NCI-H1092 treated with DMSO at 0.1 percent for 48 hours (cell line): Measurements from ENCODE around the gene SHE.
A peak's percentile ranks its signal among the peaks of the same experiment; 100 is the strongest.

Experiments
- DNase-seq: peaks from one replicate; lab custom pipeline; 2025; lab: John Stamatoyannopoulos, UW

SHE gene

DNA sequence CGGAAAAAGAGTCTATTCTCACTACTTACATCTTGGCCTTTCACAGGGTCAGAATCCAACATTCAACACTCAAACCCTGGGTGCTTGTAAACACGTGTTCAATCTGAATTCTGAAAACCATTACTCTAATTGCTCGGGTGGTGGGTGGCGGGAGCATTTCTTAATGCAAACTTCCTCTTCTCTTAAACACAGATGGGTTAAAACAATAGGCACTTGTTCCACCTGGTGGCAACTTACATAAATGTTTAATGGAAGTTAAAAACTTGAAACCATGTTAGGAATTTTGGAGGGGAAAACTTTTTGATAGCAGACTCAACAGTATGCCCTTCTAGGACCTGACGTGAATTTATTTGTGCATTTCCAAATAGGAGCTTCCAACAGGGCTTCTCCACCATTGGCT, 23.6 kb downstream of the SHE start:
- no peak for DNase-seq

DNA sequence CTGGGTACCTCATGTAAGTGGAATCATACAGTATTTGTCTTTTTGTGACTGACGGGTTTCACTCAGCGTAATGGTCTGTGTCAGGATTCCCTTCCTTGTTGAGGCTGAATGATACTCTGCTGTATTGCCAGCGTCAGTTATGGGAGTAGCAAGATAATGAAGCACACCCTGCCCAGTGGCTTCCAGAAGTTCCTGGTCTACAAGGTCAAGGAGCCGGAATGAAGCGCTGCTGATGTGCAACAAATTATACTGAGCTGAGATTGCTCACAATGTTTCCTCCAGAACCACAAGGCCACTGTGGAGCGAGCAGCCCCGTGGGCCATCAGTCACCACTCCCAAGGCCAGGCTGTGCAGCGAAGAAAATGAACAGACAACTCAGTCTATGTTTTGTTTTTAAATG, 24.2 kb downstream of the SHE start:
- no peak for DNase-seq

DNA sequence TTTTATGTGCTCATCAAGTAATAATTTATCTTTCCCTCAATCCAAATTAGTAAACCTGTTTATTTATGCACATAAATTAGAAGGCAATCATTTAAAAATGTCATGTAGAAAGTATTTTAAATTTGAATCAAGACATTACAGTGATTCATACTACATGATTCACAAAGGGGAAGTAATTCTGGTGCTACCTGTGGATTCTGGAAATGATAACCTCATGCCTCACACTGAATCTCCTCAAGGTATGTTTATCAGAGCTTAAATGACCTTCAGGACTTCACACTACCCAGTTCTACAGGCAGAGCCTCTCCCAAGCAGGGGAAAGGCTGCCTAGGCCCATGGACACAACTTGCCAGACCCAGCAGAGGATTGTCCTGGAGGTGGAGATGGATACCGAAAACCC, 25.4 kb downstream of the SHE start:
- no peak for DNase-seq

DNA sequence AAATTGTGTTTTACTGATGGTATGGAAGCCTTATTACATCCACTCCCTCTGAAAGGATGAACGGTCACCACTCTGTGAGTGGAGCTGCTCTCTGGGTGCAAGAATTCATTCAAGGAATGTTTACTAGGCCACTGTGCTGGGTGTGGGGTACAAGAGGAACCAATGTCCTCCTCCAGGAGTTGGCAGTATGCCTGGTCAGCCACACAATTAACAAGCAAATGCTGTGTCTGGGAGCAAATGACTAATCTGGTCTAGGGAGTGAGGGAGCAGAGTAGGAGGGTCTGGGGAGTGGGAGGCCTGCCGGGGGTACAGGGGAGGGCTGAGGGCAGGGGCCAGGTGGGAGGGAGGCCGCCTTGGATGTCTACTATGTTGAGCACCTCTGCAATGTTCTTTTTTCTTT, 27.4 kb downstream of the SHE start:
- DNase-seq = no peak

DNA sequence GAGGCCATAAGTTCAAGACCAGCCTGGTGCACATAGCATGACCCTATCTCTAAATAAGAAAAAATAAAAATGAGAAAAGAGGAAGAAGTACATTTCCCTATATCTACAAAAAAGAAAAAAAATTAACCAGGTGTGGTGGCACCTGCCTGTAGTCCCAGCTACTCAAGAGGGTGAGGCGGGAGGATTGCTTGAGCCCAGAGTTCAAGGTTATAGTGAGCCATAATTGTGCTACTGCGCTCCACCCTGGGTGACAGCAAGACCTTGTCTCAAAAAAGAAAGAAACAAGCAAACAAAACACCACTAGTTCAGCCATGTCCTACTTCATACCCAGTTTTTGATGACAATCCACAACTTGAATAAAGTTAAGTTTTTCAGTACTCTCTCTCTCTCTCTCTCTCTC, 30.9 kb downstream of the SHE start:
- DNase-seq = no peak

DNA sequence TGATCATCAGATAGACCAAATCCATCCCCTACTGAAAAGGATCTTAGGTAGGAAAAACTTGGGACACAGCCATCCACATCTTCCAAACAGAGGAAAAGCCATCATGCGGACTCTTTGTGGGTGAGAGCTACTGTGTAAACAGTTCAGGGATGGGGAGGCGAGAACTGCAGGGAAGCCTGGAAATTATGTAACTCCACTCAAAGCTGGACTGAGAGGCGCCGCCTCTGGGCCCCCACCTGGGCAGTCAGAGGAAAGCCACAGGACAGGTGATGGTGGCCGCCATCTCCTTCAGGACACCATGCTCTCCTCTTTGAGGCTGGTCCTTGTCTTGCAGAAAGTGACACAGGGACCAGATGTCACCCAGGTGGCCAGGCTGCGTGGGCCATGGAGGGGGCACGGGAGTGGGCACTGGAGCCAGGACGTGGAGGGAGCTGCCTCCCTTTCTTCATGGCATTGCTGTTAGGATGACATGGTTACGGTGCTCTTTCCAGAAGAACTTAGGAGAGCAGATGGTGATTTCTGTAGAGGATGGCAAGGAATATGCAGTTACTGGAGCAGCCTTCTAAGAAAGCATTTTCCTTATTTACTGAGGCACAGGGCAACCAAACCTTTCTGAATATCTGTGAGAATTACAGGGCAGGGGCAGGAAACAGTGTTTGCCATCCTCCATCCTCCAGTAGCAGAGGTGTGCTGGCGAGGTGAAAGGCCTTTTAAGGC, 32.2 kb downstream of the SHE start:
- no peak for DNase-seq

DNA sequence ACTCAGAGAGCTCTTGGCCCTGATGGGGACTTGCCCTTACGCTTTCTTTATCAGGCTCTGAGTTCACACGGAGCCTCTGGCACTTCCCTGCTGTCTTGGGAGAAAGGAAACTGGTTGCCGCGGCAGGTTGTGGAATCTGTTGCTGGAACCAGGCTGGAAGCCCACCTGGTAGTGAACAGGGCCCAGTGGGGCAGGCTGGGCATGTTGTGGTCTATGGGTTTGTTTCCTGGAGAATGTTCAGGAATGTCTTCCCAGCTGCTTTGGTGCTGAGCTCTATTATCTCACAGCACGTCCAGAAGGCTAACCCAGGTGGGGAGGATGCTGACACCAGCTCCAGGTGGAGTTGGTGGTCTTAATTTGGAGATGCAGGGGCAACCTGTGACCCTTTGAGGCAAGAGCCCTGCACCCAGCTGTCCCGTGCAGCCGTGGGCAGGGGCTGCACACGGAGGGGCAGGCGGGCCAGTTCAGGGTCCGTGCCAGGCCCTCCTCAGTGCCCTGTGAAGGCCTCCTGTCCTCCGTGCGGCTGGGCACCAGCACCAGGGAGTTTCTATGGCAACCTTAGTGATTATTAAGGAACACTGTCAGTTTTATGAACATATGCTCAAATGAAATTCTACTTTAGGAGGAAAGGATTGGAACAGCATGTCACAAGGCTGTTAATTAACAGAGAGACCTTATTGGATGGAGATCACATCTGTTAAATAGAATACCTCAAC, 33.5 kb downstream of the SHE start:
- DNase-seq = no peak

DNA sequence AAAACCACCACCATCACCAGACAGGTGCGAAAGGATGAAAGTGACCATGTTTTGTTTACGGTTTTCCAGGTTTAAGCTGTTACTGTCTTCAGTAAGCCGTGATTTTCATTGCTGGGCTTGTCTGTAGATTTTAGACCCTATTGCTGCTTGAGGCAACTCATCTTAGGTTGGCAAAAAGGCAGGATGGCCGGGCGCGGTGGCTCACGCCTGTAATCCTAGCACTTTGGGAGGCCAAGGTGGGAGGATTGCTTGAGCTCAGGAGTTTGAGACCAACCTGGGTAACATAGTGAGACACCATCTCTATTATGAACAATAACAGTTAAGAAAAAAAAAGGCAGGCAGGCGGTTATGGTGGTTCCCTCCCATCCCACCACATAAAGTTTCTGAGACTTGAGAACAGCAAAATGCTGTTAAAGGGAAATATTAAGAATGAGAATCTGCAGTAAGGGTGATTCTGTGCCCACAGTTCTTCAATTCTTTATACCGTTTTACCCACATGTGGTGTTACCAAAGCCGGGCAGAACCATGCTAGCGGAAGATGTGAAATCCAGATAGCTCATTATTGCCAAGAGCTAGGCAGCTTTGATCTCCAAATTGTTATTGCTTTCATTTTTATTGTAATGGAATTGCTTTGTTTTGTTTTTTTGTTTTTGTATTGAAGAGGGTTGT, 34.6 kb downstream of the SHE start:
- no peak for DNase-seq

DNA sequence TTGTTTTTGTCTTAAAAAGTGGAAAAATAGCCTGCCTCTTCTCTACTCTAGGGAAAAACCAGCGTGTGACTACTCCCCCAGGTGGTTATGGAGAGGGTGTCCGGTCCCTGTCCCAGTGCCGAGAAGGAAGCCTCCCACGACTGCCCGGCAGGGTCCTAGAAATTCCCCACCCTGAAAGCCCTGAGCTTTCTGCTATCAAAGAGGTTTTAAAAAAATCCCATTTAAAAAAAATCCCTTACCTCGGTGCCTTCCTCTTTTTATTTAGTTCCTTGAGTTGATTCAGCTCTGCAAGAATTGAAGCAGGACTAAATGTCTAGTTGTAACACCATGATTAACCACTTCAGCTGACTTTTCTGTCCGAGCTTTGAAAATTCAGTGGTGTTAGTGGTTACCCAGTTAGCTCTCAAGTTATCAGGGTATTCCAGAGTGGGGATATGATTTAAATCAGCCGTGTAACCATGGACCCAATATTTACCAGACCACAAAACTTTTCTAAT, 35.2 kb downstream of the SHE start:
- DNase-seq = no peak

DNA sequence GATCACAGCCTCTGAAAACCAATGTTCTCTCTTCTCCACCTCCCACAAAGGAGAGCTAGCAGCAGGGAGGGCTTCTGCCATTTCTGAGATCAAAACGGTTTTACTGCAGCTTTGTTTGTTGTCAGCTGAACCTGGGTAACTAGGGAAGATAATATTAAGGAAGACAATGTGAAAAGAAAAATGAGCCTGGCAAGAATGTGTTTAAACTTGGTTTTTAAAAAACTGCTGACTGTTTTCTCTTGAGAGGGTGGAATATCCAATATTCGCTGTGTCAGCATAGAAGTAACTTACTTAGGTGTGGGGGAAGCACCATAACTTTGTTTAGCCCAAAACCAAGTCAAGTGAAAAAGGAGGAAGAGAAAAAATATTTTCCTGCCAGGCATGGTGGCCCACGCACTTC, 36.0 kb downstream of the SHE start:
- no peak for DNase-seq

DNA sequence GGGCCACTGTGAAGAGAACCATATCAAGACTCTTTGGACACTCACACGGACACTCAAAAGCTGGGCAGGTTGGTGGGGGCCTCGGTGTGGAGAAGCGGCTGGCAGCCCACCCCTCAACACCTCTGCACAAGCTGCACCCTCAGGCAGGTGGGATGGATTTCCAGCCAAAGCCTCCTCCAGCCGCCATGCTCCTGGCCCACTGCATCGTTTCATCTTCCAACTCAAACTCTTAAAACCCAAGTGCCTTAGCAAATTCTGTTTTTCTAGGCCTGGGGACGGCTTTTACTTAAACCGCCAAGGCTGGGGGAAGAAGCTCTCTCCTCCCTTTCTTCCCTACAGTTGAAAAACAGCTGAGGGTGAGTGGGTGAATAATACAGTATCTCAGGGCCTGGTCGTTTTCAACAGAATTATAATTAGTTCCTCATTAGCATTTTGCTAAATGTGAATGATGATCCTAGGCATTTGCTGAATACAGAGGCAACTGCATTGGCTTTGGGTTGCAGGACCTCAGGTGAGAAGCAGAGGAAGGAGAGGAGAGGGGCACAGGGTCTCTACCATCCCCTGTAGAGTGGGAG, 36.5 kb downstream of the SHE start:
- no peak for DNase-seq

DNA sequence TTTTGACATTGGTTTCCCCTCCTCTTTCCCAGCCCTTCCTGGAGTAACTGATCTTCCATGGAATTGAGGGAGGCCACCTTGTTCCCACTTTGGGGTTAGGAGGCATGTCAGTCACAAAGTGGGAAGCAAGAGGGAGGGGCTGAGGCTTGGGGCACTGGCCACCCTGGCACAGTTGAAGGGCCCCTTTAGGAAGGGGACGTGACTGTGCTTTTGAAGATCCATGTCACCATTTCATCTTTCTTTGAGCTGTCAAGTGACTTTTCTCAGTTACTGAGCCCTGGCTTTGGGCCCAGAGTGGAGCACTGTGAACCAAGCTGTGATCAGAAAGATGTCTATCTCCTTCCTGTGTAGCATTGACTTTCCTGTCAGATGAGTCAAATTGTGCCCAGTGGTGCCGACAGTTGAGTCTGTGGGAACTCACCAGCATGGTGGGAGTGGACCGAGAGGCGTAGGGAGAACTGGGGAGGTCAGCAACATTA, 38.7 kb downstream of the SHE start:
- DNase-seq = no peak

DNA sequence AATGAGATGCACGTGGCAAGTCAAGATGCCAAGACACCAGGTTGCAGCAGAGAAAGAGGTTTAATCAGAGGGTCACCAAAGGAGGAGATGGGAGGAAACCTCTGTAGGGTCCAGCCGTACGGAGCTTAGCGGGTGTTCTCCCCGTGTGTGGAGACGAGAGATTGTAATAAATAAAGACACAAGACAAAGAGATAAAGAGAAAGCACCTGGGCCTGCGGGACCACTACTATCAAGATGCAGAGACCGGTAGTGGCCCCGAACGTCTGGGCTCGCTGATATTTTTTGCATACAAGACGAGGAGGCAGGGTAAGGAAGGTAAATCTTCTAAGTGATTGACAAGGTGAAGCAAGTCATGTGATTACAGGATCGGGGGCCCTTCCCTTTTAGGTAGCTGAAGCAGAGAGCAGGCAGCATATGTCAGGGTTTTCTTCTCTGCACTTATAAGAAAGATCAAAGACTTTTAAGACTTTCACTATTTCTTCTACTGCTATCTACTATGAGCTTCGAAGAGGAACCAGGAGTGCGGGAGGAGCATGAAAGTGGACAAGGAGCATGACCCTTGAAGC, 41.4 kb downstream of the SHE start:
- DNase-seq = no peak

DNA sequence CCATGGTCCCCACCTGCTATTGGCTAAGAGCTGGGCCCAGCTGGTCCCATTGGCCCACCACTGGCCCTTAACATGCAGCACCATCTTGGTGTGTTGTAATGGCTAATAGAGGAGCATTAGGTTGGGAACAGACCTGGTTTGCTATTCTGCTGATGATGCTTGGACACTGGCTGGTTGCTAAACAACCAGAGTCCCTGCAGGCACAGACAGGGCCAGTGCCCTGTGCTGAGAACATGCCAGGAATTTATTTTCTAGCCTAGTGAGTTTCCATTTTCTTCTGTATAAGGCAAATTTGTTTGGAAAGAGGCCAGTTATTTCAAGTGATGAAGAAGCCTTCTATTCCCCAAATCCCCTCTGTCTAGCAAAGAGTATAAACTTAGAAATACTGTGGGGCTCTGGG, 43.1 kb downstream of the SHE start:
- no peak for DNase-seq

DNA sequence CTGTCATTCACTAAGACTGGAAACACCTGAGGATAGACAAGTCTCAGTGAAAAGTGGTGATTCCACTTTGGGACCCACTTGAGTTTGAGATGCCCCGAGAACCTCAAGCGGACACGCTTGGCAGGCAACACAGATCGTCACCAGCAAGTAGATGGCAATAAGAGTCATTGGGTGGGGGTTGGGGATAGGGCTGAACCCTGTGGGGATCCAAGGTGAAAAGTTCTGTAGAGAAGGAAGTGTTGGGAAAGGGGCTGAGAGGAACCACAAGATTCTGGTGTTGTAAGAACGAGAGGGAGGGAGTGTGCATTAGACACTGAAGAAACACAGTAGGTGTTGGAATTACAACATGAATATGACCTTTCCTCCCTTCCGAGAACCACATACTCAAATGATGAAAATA, 45.6 kb downstream of the SHE start:
- DNase-seq = no peak

DNA sequence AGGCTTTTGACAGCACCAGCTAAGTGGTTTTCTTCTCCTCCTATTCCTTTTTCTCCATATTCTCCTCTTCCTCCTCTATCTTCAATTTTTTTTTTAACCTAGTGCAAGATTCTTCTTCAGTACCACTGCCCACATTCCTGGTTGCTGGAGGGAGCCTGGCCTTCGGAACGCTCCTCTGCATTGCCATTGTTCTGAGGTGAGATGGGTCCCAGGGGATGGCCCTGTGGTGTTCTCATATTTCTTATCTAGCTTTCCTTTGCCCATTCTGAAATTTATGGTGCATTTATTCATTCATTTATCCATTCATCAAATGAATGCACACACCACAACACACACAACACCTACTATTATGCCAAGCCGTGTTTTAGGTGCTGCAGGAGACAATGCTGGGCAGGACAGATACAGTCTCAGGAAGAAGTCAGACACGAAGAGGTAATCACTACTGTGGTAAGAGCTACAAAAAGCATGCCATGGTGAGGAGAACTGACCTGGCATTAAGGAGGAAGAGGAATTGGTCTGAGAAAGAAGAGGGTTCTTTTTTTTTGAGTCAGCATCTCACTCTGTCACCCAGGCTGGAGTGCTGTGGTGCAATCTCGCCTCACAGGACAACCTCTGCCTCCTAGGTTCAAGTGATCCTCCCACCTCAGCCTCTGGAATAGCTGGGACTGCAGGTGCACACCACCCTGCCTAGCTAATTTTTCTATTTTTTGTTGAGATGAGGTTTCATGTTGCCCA, 47.7 kb downstream of the SHE start:
- peak; percentile 13 for DNase-seq

DNA sequence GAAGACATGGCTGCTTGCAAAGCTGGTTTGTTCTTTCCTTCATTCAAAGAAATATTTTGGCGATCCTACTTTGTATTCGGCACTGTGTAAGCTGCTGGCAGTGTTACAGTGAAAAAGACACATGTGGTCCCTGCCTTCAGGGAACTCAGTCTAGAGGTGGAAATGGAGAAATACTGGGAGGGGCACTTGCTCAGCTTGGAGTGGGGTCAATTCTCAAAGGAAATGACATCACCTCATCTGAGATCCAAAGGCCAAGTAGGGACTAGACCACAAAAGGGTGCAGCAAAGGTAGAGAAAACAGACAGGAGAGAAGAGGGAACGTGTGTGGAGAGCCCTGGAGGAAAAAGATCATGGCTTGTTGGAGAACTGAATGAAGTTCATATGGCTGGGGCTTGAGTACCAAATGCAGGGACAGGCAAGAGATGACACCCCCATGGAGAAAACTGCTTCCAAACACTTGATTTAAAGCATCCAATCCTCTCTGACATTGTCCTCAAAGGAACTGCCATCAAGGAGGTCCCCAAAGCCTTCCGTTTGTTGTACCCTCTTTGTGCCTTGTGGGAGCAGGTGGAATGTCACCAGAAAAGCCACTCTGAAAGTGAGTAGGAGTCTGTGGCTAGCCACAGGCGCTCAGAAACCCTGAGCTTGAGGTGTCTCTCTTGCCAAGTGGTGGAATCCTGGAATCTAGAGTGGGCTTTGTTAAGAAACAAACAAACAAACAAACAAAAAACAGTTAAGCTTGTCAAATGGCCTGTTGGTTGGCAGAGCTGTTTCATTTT, 48.4 kb downstream of the SHE start:
- no peak for DNase-seq

DNA sequence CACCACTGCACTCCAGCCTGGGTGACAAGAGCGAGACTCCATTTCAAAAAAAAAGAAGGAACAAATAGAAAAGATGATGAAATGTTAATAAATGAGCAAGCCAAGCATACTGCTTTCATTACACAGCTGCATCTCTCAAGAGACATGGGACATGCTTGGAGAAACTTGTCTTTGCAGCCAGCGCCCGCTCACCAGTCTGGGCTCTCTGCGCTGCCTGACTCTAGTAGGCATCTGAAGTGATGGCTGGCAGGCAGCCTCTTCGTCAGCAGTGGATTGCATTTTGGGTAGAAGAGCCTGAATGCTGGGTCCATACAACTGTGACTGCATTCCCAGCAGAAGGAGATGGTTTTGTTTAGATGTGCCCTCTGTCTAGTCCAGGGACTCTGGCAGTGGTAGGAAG, 49.1 kb downstream of the SHE start:
- no peak for DNase-seq

DNA sequence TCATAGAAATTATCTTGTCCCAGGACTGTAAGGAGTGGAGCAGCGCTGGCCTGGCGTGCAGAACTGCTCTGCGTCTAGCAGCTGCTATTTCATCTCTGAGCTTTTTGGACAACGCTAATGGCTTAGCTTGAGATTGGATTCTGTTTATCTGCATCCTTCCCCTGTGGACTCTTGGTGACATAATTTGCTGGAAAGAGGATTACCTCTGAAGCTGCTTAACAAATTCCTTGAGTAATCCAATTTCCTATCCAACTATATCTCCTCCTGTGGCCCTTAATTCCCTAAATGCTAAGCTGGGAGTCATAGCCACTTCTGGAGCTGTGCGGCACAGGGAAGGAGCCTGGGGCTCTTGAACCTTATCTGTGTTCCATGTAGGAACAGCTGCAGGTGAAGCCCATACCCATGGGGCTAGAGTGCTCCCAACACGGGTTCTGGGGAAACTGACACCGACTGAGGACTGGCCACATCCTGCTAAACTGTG, 53.8 kb downstream of the SHE start:
- no peak for DNase-seq

DNA sequence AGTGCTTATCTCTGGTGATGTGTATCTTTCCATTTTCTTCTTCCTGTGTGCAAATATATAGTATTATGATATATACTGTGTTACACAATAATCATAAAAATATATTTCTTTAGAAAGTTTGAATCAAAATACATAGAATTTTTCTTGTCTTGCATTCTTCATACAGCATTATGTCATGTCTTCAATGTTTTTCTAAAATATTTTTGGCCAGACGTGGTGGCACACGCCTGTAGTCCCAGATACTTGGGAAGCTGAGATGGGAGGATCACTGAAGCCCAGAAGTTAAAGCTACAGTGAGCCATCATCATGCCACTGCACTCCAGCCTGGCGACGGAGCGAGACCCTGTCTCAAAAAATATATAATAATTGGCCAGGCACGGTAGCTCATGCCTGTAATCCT, 55.4 kb downstream of the SHE start:
- DNase-seq = no peak

DNA sequence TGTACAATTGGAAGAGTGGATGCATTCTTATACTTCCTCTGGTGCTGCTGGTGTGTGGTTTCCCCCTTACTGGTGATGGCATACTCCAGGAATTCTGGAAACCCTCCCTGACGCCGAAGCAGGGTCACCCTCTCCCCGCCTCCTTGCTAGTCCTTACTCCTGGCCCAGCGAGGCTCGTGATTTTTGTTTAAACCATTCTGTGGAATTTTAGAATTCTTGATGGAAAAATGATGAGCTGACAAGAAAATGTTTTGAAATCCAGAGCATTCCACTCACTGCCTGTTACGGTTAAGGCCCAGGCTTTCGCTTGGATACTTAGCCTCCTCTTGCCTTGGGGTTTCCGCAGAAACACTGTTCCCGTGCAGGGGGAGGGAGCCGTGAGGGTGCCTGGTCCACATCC, 55.9 kb downstream of the SHE start:
- DNase-seq = no peak
